PC-3 (cell line): ENCODE results near the gene TMEM130. TPM values are rescaled to one million over a fixed set of nuclear protein-coding genes. Genes with fewer than 3 reads are reported as not detected.

Source experiments
- ATAC-seq: fragments of 200-7000 bp; cut with Tn5 transposase; 2 replicates; pipeline ENCODE4 v1.9.1; 2020; ENCODE audit warnings: mild to moderate bottlenecking, moderate library complexity
- BruUV-seq: library from RNA; stranded (reverse); fragments of 400-500 nt; replicated peaks from 2 replicates; lab custom pipeline; 2021; lab: Mats Ljungman, UMichigan
- CTCF ChIA-PET: fragments of 300-600 bp; sonication (Branson Sonifier 250); formaldehyde crosslinking; loops from one replicate; lab custom pipeline; 2022; ENCODE audit warnings: antibody characterized with exemption; lab: Charles Lee
- POLR2A ChIA-PET: fragments of 300-600 bp; sonication (Branson Sonifier 250); formaldehyde crosslinking; loops from one replicate; lab custom pipeline; 2022; ENCODE audit warnings: antibody characterized with exemption; ENCODE audit not compliant: unreplicated experiment; lab: Charles Lee
- DNase-seq: peaks from one replicate; pipeline ENCODE4 v3.0.0-alpha.2; 2015
- H2AFZ ChIP-seq: fragments of 300-600 bp; sonication (generic); 2 replicates; pipeline ENCODE4 v1.6.0; 2016; ENCODE audit warnings: antibody characterized with exemption, low read length
- H3F3A ChIP-seq: fragments of 300-600 bp; sonication (generic); one replicate; pipeline ENCODE4 v1.6.0; 2017; ENCODE audit warnings: antibody characterized with exemption, low read length, control low read depth, mild to moderate bottlenecking; ENCODE audit not compliant: unreplicated experiment
- H3K27ac ChIP-seq: fragments of 300-600 bp; sonication (generic); 2 replicates; pipeline ENCODE4 v1.5.1; 2016; ENCODE audit warnings: mild to moderate bottlenecking, low read length
- H3K27me3 ChIP-seq: fragments of 300-600 bp; sonication (generic); 2 replicates; pipeline ENCODE4 v1.6.1; 2016; ENCODE audit warnings: low read length, mixed read lengths
- H3K36me3 ChIP-seq: fragments of 300-600 bp; sonication (generic); 2 replicates; pipeline ENCODE4 v1.6.1; 2016; ENCODE audit warnings: low read depth, mixed run types, low read length, mixed read lengths
- H3K4me1 ChIP-seq: fragments of 300-600 bp; sonication (generic); 2 replicates; pipeline ENCODE4 v1.5.1; 2016; ENCODE audit warnings: low read length; ENCODE audit not compliant: insufficient read depth
- H3K4me2 ChIP-seq: fragments of 300-600 bp; sonication (generic); 2 replicates; pipeline ENCODE4 v1.6.0; 2016; ENCODE audit warnings: low read length
- H3K4me3 ChIP-seq: fragments of 300-600 bp; sonication (generic); 2 replicates; pipeline ENCODE4 v1.5.1; 2016; ENCODE audit warnings: mild to moderate bottlenecking, low read length, mixed read lengths
- H3K79me2 ChIP-seq: fragments of 300-600 bp; sonication (generic); 2 replicates; pipeline ENCODE4 v1.6.1; 2017; ENCODE audit warnings: low read length, mixed read lengths
- H3K9ac ChIP-seq: fragments of 300-600 bp; sonication (generic); 2 replicates; pipeline ENCODE4 v1.6.0; 2016; ENCODE audit warnings: mild to moderate bottlenecking, low read length
- H3K9me2 ChIP-seq: fragments of 300-600 bp; sonication (generic); replicated peaks from 2 replicates; pipeline ENCODE4 v1.6.1; 2016; ENCODE audit warnings: mixed run types, low read length, mixed read lengths
- H3K9me3 ChIP-seq: fragments of 300-600 bp; sonication (generic); 2 replicates; pipeline ENCODE4 v1.6.1; 2016; ENCODE audit warnings: low read length, mixed read lengths
- H4K20me1 ChIP-seq: fragments of 300-600 bp; sonication (generic); 2 replicates; pipeline ENCODE4 v1.6.1; 2016; ENCODE audit warnings: low read length, mixed read lengths
- CTCF ChIP-seq: fragments of 300-600 bp; sonication (generic); conservative IDR thresholded peaks from 2 replicates; pipeline ENCODE4 v1.5.1; 2017; ENCODE audit warnings: antibody characterized with exemption, low read depth, mild to moderate bottlenecking, low read length
- EZH2 ChIP-seq: fragments of 300-600 bp; sonication (generic); IDR thresholded peaks from one replicate; pipeline ENCODE4 v1.6.1; 2017; ENCODE audit warnings: antibody characterized with exemption, mild to moderate bottlenecking, low read length; ENCODE audit not compliant: unreplicated experiment
- EZH2phosphoT487 ChIP-seq: fragments of 300-600 bp; sonication (generic); IDR thresholded peaks from 2 replicates; pipeline ENCODE4 v1.6.1; 2018; ENCODE audit warnings: mild to moderate bottlenecking, antibody characterized with exemption, low read length, borderline replicate concordance
- intact Hi-C: fragments of 100-400 bp; cut with micrococcal nuclease; formaldehyde crosslinking; loops from 2 replicates; pipeline ENCODE4 v1.9.0; 2023
- total RNA-seq: library from RNA; depleted of rRNA; stranded (reverse); fragments of >200 nt; gene quantifications from 2 replicates; pipeline ENCODE4 v1.2.3, GENCODE V29; 2014

TMEM130 gene
- total RNA-seq, 1 experiment from 2014 or later = not detected

- no peak for DNase-seq
- POLR2A ChIA-PET = no interaction called here
- Histone ChIP-seq H3K36me3 (no peaks in the 10 kb centered on the region; the same call in 1 of the 2 replicates), H3K4me1 (no peaks in the 10 kb centered on the region), H4K20me1 (no peaks in the 10 kb centered on the region), H3F3A (no peaks in the 10 kb centered on the region), H3K9me2 (no peaks in the 10 kb centered on the region), H3K27ac (no peak overlapping the region), H3K4me3 (no peak overlapping the region), H3K79me2 (no peaks in the 10 kb centered on the region), H3K27me3 (no peaks in the 10 kb centered on the region), H2AFZ (no peak overlapping the region), H3K4me2 (no peak overlapping the region), H3K9me3 (no peaks in the 10 kb centered on the region), H3K9ac (no peak overlapping the region)
- no TSS peak for BruUV-seq
- intact Hi-C loops = loop anchor here (10.0 kb wide), 1 partner anchor 538 kb away; no protein-coding TSS in a partner anchor
- TF ChIP-seq EZH2 (no peak), CTCF (no peak), EZH2phosphoT487 (no peak)
- ATAC-seq = no peak
- CTCF ChIA-PET = no interaction called here
Measured at GRCh38 chr7:98833022-98833421, 36.8 kb downstream of the TMEM130 start.

GRCh38 chr7:98831641-98832221 is 38.1 kb downstream of the TMEM130 start:
- Histone ChIP-seq H3K27ac (no peak overlapping the region), H3K9me2 (no peaks in the 10 kb centered on the region), H3K9me3 (no peaks in the 10 kb centered on the region), H2AFZ (no peak overlapping the region), H3F3A (no peaks in the 10 kb centered on the region), H3K4me1 (no peaks in the 10 kb centered on the region), H3K27me3 (no peaks in the 10 kb centered on the region), H3K4me2 (no peak overlapping the region), H3K9ac (no peak overlapping the region), H3K79me2 (no peaks in the 10 kb centered on the region), H4K20me1 (no peaks in the 10 kb centered on the region), H3K4me3 (no peak overlapping the region), H3K36me3 (no peaks in the 10 kb centered on the region; the same call in 1 of the 2 replicates)
- ATAC-seq (no peak), DNase-seq (peak; percentile 25)
- POLR2A ChIA-PET = no interaction called here
- intact Hi-C loops = loop anchor here (10.0 kb wide), 1 partner anchor 537 kb away; no protein-coding TSS in a partner anchor
- TF ChIP-seq EZH2 = no peak
- TF ChIP-seq CTCF = peak; percentile 67
- CTCF ChIA-PET = no interaction called here
- BruUV-seq = no TSS peak

GRCh38 chr7:98830972-98831548 is 38.8 kb downstream of the TMEM130 start:
- Histone ChIP-seq H4K20me1 (no peaks in the 10 kb centered on the region), H3K27ac (no peak overlapping the region), H3K4me3 (no peak overlapping the region), H3K79me2 (no peaks in the 10 kb centered on the region), H3K9ac (no peak overlapping the region), H3K9me3 (no peaks in the 10 kb centered on the region), H3K36me3 (no peaks in the 10 kb centered on the region; the same call in 1 of the 2 replicates), H3K9me2 (no peaks in the 10 kb centered on the region), H3K4me1 (no peaks in the 10 kb centered on the region), H3K4me2 (no peak overlapping the region), H3K27me3 (no peaks in the 10 kb centered on the region), H3F3A (no peaks in the 10 kb centered on the region), H2AFZ (no peak overlapping the region)
- ChIA-PET POLR2A (no interaction called here), CTCF (no interaction called here)
- no peak for TF ChIP-seq EZH2phosphoT487
- TF ChIP-seq CTCF = no peak
- no peak for TF ChIP-seq EZH2
- ATAC-seq = no peak
- DNase-seq = no peak
- intact Hi-C loops = loop anchor here (10.0 kb wide), 1 partner anchor 536 kb away; no protein-coding TSS in a partner anchor
- BruUV-seq = no TSS peak
